Measurements from ENCODE around the gene MS4A12. TPM values are rescaled to one million over a fixed set of nuclear protein-coding genes. Genes with fewer than 3 reads are reported as not detected.
"Not testable (repeated sequence)": the region's sequence is repeated elsewhere in the genome, so short reads cannot be mapped to it uniquely, and the experiment has no call there.

The MS4A12 gene
- total RNA-seq, 2 experiments from 2014 or later = not detected

DNA sequence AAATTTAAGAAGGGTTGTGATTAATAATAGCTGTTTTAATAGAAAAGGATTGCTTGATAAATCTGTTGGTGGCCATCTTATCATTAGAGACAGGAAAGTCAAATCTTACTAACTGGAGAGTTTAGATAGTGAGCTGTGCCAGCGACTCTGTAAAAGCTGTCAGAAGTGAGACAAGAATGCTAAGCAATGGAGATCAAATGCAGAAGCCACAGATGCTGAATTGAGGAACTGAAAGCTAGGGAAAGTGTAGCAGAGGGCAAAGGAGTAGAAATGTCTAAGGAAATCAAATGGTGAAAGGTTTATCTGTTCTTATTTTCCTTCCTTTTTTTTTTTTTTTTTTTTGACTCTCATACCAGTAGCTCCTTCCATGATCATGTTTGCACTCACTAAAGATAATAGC lies 36.4 kb downstream of the MS4A12 start:
- POLR2A ChIA-PET = no interaction called here
- no peak overlapping the region for H3K4me3 Mint-ChIP-seq
- H3K9me3 Mint-ChIP-seq = peaks cover 5% of the 10 kb centered on the region
- H3K4me1 Mint-ChIP-seq = no peaks in the 10 kb centered on the region
- peaks cover 16% of the 10 kb centered on the region for H3K27me3 Mint-ChIP-seq
- H3K36me3 Mint-ChIP-seq = no peaks in the 10 kb centered on the region
- ATAC-seq (ENCODE audit: low read depth) (no peak), DNase-seq (no peak)
- H3K27ac Mint-ChIP-seq = no peak overlapping the region

GRCh38 chr11:60530454-60531100 lies 38.0 kb downstream of the MS4A12 start:
- DNase-seq (no peak), ATAC-seq (ENCODE audit: low read depth) (no peak)
- no peak overlapping the region for H3K27ac Mint-ChIP-seq
- POLR2A ChIA-PET = no interaction called here
- H3K4me1 Mint-ChIP-seq = no peaks in the 10 kb centered on the region
- H3K36me3 Mint-ChIP-seq = no peaks in the 10 kb centered on the region
- peaks cover 16% of the 10 kb centered on the region for H3K27me3 Mint-ChIP-seq
- no peak overlapping the region for H3K4me3 Mint-ChIP-seq
- peaks cover 5% of the 10 kb centered on the region for H3K9me3 Mint-ChIP-seq

GRCh38 chr11:60532383-60532782 lies 39.8 kb downstream of the MS4A12 start:
- peaks cover 14% of the 10 kb centered on the region for H3K27me3 Mint-ChIP-seq
- H3K4me1 Mint-ChIP-seq; ATAC-seq (ENCODE audit: low read depth); POLR2A ChIA-PET; DNase-seq; H3K9me3 Mint-ChIP-seq; H3K4me3 Mint-ChIP-seq; H3K36me3 Mint-ChIP-seq; H3K27ac Mint-ChIP-seq: not testable (repeated sequence)

DNA sequence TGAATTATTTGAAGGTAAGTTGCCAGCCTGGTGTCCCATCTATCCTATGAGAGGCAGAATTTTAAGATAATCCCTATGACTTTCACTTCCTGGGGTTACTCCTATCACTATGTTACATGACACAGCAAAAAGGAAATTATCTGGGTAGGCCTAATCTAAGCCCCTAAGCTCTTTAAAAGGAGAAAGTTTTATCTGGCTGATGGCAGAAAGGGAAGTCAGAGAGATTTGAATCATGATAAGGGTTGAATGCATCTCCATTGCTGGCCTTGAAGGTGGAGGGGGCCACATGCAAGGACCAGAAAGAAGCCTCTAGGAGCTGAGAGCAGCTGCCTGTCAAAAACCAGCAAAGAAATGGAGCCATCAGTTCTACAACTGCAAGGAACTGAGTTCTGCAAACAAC lies 46.0 kb downstream of the MS4A12 start:
- DNase-seq; H3K27ac Mint-ChIP-seq; H3K36me3 Mint-ChIP-seq; H3K27me3 Mint-ChIP-seq; H3K4me1 Mint-ChIP-seq; H3K4me3 Mint-ChIP-seq; H3K9me3 Mint-ChIP-seq; POLR2A ChIA-PET; ATAC-seq (ENCODE audit: low read depth): not testable (repeated sequence)

DNA sequence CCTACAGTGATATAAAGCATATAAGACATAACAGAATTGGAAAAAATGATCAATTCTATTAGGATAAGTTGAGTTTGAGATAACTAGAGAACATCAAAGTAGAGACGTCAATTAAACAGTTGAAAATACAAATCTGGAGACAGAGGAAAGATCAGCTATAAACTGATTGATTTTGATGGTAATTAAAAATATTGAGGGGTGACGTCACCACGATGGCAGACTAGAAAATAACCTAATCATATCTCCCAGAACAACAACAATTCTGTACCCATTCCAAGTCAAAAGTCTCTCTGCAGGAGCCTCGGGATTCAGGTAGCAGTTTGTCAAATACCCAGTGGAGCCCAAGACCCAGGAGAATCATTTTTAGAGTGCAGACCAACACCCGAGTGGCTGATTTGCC lies 51.5 kb downstream of the MS4A12 start:
- H3K4me3 Mint-ChIP-seq = no peak overlapping the region
- no peaks in the 10 kb centered on the region for H3K4me1 Mint-ChIP-seq
- POLR2A ChIA-PET = no interaction called here
- no peak overlapping the region for H3K27ac Mint-ChIP-seq
- ATAC-seq (ENCODE audit: low read depth) = no peak
- H3K27me3 Mint-ChIP-seq = peaks cover 22% of the 10 kb centered on the region
- DNase-seq = no peak
- peaks cover 2% of the 10 kb centered on the region for H3K9me3 Mint-ChIP-seq
- no peaks in the 10 kb centered on the region for H3K36me3 Mint-ChIP-seq

Other genes starting within 250 kb of the MS4A12 start
- gene MS4A4E, start 249.6 kb upstream of the MS4A12 start, total RNA-seq = not detected
- under 1 TPM in 1 of 2 experiments, not detected in 1; 0.45 TPM for gene MS4A4A, start 212.1 kb upstream of the MS4A12 start, total RNA-seq
- not detected for gene MS4A6E, start 165.5 kb upstream of the MS4A12 start, total RNA-seq
- gene MS4A7, start 114.2 kb upstream of the MS4A12 start, total RNA-seq = 1 to 10 TPM in 1 of 2 experiments, under 1 TPM in 1; 0.99 to 1.6 TPM
- gene MS4A14, start 96.3 kb upstream of the MS4A12 start, total RNA-seq = under 1 TPM in 1 of 2 experiments, not detected in 1; 0.11 TPM
- gene MS4A5, start 63.2 kb upstream of the MS4A12 start, total RNA-seq = not detected
- gene MS4A1, start 36.9 kb upstream of the MS4A12 start, total RNA-seq = 10 to 100 TPM in 1 of 2 experiments, 1 to 10 TPM in 1; 9.0 to 11.2 TPM
- not detected for gene MS4A13, start 22.6 kb downstream of the MS4A12 start, total RNA-seq
- gene MS4A8, start 206.8 kb downstream of the MS4A12 start, total RNA-seq = not detected
- gene MS4A18, start 231.9 kb downstream of the MS4A12 start, total RNA-seq = not detected